Left kidney (tissue), 2 donors: Measurements from ENCODE around the gene PRELID1. TPM values are rescaled to one million over a fixed set of nuclear protein-coding genes. Genes with fewer than 3 reads are reported as not detected.
"Not testable (repeated sequence)": the region's sequence is repeated elsewhere in the genome, so short reads cannot be mapped to it uniquely, and the experiment has no call there.

Experiments
- DNase-seq: peaks from one replicate; pipeline ENCODE4 v3.0.0-alpha.2; 2013
- polyA plus RNA-seq: library from polyadenylated mRNA; unstranded; fragments of 120-200 nt; gene quantifications from one replicate; pipeline ENCODE4 v1.2.1, GENCODE V29; 2013; ENCODE audit not compliant: insufficient read length

PRELID1 gene
- polyA plus RNA-seq, 1 donor, result 85.3 TPM

DNA sequence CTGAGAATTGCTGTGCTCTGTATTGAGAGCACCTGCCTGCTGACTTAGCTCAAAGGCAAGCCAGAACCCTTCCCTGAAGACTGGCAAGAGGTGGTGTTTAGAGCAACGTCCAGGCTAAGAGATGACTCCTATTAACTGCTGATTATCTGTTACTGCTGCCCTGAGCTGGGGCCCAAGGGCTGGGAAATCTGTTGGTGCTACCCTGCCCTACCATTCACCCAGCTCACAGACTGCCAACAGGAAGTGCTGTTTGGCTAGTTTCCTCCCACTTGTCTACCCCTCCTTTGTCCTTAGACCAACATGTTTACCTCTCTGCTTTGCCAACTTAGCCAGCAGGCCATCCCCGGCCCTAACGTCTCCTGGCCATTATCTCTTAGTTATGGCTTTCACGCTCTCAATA, 7.0 kb upstream of the PRELID1 start:
- no peak for DNase-seq

DNA sequence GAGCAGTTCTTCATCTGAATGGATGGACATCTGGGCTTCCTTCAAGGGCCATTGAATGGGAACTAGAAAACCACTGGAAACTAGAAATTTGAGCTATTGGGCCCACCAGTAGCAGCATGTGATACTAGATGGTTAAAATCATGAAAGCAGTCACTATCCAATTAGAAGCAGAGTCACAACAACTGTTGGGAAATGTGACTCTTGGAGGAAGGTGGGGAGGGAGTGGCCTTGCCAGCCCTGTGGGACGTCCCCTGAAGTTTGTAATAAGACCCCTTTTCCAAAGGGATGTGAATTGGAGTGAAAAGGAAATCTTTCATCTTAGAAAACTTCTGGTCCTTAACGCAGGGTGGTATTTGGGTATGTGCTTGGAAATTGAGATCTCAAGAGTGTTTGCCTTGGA, 5.7 kb upstream of the PRELID1 start:
- no peak for DNase-seq

DNA sequence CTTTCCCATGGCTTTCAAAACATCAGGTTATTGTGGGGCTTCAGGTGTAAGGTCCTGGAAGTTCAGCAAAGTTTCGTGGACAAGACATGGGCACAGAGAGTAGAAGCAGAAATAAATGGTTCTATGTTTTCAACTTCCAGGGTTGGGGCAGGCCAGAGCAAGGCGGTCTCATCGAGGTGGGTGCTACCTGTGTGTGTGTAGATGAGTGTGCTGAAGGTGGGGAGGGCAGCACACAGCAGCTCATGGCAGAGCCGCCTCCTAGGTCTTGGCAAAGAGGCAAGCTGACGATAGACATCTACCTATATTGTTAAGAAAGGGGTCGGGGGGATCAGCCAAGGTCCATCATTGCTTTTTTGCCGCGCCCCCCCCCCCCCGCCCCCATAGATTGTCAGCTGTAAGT, 3.9 kb upstream of the PRELID1 start:
- no peak for DNase-seq

DNA sequence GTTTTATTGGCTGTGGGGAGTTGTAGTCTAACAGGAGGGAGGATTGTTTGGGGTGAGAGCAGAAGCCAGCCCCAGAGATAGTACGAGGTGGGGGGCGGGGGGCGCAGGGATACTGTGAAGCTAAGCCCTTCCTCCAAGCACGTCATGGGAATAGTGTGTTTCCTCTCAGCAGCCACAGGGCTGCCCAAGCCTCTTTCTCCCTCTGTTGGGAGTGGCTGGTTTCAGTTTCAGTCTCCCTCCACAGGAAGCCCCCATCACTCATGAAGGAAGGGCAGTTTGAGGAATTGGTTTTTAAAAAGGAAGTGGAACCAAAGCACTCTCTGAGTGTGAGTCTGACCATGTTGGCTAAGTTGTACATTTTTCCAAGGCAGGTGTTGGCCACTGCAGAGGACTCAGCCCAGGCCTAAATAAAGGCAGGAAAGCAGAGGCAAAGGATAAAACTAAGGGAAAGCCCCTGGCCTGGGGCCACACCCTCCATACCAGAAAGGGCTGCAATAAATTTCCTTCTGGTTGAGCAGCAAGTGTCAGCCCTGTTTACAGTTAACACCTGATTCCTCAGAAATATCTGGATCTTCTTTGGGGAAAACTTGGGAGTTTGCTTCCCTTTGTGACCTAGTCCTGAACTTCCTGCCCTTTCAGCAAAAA, 3.2 kb upstream of the PRELID1 start:
- peak; percentile 29 for DNase-seq

DNA sequence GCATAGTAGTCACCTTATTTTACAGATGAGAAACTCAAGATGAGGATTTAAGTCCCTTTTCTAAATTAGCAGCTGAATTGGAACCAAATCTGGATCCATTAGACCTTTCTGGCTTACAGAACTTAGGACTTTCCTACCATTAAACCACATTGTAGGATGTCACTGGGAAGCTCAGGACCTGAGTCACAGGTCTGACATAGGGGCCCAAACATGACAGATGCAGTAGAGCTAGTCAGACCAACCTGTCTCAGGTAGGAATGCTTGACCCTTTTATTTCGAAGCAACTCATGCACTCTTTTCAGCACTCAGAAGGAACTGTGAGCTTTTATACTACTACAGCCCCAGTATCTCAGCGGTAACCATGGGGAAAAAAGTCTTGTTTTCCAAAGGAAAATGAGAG, 2.6 kb upstream of the PRELID1 start:
- no peak for DNase-seq

DNA sequence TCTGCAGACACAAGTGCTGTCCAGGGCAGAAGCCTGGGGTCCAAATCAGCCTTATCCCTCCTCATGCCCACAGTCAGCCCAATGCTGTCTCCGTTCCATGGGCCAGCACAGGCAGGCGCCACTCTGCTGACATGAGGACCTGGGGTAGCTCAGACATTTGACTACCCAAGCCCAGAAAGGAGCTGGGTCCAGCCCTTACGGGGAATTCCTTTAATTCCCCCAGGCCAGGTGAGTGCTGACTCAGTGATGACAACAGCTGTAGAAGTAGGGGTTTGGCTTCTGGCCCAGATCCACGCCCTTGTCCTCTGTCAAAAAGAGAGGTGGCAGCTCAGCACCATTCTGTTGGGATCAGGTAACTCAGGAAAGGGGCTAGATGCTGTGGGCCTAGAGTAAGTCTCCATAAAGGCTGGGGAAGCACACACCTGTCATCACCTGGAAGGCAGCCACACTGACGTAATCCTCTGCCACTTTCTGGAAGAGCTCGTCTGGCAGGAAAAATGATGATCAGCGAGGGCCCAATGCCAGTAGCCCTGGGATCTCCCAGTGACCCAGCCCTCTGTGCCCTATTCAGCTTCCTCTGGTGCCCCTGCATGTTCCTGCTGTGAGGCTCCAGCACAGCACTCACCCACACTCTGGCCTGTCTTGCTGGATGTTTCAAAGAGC, 2.0 kb upstream of the PRELID1 start:
- no peak for DNase-seq

DNA sequence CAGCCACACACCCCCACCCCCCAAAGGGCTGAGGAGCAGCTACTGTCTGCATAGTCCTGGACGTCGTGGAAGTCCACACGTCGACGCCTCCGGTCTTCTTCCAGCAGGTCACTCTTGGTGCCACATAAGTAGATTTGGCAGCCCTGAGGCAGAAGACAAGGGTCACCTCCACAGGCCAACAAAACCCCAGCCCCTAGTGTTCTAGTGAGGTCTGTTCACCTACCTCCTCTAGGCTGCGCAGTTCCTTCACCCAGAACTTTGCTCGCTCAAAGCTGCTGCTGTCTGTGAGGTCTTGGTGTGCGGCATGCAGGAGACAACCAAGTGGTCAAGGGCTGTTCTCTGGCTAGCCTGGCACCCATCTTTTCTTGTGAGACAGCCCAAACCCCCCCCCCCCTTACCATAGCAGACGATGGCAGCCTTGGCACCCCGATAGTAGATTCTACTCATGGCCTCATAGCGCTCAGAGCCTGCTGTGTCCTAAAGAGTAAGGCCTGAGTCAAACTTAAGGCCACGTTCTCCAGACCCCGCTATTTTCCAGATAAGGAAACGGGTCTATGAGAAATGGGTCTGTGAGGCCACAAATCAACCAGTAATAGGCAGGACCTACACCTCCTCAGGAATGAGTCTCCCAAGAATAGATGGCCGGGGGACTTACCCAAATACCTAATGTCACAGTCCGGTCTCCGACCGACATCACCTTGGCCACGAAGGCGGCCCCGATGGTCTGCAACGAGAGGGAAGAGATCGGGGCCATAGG, 1.1 kb upstream of the PRELID1 start:
- DNase-seq, result no peak

DNA sequence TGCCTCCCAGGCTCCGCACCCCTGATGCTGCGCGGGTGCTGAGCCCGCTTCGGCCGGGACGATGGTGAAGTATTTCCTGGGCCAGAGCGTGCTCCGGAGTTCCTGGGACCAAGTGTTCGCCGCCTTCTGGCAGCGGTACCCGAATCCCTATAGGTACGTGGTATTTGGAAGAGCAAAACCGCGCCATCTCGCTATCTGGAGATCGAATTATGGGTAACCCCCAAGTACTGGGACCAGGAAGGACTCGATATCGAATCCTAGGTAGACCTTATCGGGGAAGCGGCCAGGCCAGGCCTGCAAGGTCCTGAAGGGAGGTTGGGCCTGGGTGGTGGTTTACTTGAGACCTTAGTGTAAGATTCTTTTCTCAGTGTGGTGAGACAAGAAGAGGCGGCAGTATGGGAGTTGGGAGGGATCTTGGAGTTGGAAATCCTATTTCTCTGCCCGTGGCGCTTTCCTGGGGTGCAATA, 359 bp downstream of the PRELID1 start:
- DNase-seq, result no peak

DNA sequence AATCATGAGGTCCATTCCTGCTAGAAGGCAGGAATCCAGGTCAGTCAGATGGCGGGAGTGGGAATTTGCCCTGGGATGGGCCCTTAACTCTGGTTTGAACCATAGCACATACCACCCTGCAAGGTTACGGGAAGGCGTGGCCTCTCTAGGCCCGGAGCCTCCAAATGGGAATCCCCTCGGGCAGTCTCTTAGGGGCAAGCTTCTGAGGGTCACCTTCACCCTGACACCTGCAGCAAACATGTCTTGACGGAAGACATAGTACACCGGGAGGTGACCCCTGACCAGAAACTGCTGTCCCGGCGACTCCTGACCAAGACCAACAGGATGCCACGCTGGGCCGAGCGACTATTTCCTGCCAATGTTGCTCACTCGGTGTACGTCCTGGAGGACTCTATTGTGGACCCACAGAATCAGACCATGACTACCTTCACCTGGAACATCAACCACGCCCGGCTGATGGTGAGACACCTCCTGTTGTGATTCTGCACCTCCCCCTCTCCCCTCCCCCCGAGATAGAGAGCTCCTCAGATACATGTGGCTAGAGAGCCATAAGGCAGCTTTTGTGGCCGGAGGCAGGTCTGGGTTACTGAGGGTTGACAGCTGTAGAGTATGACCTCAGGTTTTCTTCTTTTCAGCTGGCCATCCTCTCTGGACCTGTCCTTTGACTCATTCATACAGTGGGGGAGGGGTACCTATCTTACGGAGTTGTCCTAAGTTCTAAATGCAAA, 957 bp downstream of the PRELID1 start:
- DNase-seq, result no peak

DNA sequence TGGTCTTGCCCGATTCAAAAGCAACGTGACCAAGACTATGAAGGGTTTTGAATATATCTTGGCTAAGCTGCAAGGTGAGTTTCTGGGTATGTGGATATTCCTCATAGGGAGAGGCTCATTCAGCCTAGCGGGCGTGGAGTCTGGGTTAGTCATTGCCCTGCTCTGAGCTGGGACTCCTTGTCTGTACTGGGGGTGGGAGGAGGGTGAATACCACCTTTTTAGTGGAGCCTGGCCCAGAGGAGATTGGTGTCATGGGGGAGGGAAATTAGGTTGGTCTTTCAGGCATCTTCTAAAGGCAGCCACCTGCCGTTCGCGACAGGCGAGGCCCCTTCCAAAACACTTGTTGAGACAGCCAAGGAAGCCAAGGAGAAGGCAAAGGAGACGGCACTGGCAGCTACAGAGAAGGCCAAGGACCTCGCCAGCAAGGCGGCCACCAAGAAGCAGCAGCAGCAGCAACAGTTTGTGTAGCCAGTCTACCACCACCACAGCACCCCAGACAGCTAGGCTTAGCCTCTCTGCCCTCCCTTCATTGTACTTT, 2.6 kb downstream of the PRELID1 start:
- not testable (repeated sequence) for DNase-seq

DNA sequence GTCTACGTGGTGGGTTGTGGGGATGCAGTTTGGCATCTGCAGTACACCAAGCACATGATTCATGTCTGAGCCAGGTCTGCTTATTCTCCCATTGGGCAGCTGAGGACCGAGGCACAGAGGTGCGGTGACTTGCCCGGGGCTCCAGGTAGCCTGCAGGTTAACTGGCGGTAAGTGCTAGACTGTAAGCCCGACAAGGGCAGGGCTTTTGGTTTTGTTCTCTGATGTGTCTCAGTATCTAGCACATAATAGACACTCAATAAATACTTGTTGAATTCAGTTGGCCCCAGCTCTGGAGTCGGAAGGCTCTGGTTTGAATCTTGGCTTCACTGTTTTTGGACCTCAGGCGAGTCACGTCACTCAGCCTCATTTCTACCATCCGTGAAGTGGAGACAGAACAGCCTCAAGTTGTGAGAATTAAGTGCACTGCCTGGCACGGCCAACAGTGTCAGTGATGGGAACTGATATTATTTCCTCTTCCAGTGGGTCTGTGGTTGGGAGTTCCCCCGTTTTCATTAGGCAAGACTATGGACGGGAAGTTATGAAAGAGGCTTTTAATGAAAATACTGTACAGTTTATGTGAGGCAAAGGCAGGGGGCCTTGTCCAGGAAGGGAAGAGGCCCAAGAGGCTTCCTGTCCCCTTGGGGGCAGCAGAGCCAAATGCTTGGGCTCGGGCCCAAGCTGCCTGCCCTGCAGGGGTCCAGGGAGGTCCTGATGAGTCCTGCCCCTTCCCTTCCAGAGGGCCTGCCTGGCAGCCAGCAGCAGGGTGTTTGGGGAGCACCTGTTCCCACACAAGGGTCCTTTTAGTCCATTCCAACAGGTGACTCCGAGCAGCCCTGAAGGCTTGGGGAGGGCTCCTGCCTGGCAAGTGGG, 3.3 kb downstream of the PRELID1 start:
- DNase-seq, result no peak

DNA sequence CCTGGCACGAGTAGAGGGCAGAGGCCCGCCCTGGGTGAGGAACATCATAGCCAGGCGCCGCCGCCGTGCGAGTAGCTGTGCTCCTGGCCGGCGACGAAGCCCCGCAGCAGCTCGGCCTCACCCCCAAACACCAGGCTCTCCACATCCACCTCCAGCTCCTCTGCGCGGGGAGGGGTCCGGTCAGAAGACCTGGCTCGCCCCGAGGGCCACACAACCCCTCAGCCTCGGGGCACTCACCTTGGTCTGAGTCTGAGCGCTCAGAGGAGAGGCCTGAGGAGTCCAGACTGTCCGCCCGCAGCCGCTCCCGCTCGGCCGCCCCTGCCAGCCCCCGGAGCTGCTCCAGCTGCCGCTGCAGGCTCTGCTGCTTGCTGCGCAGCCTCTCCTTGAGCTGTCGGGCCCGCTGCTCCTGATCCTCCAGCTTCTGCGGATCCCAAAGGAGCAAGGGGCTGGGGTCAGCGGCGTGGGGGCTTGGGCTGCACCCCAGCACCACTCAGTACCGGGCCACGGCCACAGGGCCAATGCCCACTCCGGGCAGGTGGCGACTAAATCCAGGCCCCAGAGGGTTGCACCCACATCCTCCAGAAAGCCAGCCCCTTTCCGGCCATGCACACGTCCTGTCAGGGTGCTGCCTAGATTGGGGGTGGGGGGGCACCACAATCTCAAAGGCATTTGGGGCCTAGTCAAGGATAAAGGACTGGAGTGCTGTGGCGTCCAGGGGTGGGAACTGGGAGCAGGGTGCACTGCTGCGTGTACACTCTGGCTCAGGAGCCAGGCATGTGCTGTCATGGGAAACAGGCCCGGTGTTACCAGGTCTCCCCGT, 4.2 kb downstream of the PRELID1 start:
- DNase-seq, result no peak

DNA sequence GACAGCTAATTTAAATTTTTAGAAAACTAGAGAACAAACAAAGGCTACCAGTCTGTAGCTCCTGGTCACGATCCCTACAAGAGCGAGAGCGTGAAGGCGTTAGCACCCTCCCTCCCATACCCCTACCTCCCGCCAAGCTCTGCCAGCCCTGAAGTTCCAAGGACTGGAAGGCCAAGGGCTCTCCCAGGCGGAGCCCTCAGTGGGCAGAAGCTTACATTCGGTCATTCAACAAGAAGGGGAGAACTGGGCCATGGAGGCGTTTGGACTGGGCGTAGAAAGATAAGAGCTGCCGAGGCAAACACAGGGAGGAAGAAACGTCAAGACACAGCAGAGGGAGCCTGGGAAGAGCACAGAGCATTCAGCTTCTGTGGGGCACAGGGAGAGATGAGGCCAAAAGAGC, 5.1 kb downstream of the PRELID1 start:
- DNase-seq, result no peak

DNA sequence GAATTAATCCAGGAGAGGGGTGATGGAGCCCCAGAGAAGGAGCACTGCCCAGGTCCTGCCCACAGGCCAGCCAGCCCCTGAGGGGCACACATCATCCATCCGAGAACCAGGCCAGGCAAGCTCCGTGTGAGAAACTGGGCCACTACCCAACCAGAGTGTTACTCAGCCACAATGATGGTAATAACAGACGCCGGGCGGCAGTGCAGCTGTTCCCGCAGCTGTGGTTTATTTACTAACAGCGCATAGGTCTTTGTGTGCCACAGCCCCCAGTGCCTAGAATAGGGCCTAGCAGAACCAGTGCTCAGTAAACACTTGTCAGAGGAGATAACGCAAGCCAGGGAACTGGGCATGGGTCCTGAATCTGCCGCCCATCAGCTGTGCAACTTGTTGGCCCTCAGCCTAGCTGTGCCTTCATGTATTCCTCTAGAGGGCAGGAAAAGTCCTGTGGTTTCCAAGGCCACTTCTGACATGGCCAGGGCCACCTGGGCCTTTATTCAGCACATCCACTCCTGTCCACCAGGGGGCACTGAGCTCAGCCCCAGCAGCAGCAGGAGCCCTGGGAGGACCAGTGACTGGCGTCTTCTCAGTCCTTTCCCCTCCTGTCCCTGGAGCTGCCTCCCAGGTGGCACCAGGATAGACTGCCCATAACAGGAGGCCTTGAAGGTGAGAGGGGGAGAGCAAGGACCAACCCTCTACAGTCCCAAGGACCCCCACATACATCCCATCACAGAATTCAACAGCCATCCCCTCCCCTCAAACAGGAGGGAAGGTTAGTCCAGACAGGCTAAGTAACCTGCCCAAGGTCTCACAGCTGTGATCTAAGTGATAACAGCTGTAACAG, 6.0 kb downstream of the PRELID1 start:
- peak; percentile 44 for DNase-seq

DNA sequence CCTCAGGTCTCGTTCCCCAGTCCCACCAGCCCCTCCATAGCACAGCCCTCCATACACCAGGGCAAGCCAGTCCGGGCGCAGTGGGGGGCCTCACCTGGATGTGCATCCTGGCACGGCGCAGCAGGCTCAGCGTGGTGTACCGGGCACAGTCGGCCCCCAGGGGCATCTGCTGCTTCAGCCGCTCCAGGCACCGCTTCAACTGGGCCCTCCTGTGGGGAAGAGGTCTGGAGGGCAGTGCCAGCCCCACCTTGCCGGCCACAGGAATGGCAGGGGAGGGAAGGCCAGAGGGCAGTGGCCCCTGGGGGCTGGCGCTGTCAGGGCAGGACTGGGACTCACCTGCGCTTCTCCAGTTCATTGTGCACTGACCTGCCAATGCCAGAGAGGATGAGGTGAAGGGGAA, 6.7 kb downstream of the PRELID1 start:
- DNase-seq, result no peak

DNA sequence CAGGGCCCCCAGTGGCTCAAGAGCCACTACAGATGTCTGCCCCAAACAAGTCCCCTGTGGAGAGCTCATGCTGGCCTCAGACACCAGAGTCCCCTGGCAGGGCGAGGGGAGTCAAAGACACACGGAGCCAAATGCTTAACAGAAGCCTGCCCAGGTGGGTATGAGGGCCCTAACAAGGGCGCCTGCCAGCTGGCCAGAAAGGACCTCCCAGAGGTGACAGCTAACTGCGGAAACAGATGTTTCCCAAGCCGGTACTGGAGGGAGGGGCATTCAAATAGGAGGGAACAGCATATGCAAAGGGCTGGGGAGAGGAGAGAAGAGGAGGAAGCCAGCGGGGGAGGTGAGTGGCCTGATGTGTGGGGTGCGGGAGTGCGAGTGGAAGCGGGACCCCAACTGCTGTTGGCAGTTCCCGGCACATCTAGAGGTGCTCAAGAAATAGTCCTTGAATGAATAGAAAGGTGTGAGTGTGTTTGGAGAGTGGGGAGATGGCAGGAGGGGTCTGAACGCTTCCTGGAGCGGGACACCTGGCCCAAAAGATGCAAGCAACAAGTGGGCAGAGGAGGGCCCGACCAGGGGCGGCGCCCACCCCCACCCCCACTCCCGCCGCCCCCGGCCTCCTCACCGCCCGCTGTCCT, 7.3 kb downstream of the PRELID1 start:
- DNase-seq, result no peak

DNA sequence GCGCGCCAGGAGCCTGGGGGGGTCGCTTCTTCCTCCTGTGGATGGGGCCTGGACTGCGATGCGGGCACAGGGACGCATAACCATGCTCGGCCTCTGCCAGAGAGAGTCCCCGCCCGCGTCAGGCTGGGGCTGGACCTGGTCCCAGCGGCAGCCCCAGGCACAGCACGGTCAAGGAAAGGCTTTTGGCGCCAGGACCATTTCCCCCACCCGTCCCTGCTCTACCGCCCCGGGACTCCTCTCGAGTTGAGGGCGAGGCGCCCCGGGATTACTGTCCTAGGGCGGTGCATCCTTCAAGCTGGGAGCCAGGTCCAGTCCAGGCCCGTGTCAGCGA, 7.8 kb downstream of the PRELID1 start:
- DNase-seq, result no peak

DNA sequence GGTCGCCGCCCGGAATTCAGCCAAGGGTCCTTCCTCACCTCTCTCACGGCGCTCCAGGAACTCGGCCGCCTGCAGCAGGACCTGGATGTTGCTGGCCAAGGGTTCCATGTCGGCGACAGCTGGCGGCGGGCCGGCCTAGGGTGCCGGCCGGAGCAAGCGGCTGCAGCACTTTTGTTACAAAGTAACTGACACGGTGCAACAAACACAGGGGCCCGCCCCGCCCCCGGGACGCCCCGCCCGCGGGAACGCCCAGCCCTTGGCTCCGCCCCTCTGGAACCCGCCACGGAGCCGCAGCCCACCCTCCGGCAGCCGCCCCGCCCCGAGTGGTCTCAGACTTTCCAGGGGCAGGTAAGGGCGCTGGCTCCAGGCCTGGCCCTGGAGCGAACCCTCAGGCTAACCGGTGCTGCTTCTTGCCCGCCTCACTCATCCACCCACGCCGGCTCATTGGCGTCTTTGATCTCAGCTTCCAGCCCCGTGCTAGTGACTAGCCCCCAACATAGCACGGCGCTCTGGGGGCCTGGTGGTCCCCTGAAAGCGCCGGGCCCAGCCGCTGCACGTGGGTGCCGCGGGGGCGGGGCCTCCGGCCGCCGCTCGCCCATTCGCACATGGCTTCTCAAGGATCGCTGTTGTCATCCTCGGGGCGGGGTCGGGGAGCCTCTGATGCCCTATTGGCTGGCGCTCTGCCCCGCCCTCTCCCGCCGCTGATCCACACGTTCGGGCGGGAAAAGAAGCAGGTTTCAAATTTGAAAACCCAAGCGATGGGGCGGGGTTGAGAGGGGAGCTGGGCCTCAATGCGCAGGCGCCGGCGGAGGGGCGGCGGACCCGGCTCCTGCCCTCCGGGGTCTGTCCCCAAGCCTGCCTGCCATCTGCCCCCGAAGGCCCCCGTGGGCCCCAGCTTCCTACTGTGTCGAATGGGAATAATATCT, 8.4 kb downstream of the PRELID1 start, which contains the start of gene MXD3:
TSS of gene MXD3 (minus strand) at position 176 of the 926 bp plus-strand sequence. CDS start at position 108, 68 bp downstream.
- peak; percentile 96 for DNase-seq
